B cell (primary cell): ENCODE results near the gene INPP5B.

ENCODE experiments used
- EZH2 ChIP-seq: IDR thresholded peaks from 2 replicates; pipeline ENCODE4 v1.6.1; 2012; ENCODE audit warnings: borderline replicate concordance, low read depth, mild to moderate bottlenecking, moderate library complexity, low read length; ENCODE audit not compliant: insufficient read depth, poor library complexity, severe bottlenecking
- TF ChIP-seq, protein P1 (sequence below): fragments of 200-600 bp; IDR thresholded peaks from one replicate; pipeline ENCODE4 v1.8.0; 2022; ENCODE audit warnings: antibody characterized with exemption, mild to moderate bottlenecking

GRCh38 chr1:37931102-37931360 is 15.8 kb downstream of the INPP5B start:
- TF ChIP-seq, protein P1, sequence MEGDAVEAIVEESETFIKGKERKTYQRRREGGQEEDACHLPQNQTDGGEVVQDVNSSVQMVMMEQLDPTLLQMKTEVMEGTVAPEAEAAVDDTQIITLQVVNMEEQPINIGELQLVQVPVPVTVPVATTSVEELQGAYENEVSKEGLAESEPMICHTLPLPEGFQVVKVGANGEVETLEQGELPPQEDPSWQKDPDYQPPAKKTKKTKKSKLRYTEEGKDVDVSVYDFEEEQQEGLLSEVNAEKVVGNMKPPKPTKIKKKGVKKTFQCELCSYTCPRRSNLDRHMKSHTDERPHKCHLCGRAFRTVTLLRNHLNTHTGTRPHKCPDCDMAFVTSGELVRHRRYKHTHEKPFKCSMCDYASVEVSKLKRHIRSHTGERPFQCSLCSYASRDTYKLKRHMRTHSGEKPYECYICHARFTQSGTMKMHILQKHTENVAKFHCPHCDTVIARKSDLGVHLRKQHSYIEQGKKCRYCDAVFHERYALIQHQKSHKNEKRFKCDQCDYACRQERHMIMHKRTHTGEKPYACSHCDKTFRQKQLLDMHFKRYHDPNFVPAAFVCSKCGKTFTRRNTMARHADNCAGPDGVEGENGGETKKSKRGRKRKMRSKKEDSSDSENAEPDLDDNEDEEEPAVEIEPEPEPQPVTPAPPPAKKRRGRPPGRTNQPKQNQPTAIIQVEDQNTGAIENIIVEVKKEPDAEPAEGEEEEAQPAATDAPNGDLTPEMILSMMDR: no peak
- TF ChIP-seq EZH2: no peak
